Subcutaneous abdominal adipose tissue (tissue), 5 donors: ENCODE results near the gene PREX1.
"Not testable (repeated sequence)": the region's sequence is repeated elsewhere in the genome, so short reads cannot be mapped to it uniquely, and the experiment has no call there.

Experiments
- H3K27ac ChIP-seq: one replicate; pipeline ENCODE4 v1.7.0; 2013; ENCODE audit warnings: low read depth, mild to moderate bottlenecking, inconsistent platforms, low read length, moderate library complexity
- H3K27me3 ChIP-seq, 5 donors: one replicate each; pipeline ENCODE4 v1.7.0; 2013; ENCODE audit warnings: low read length in 5 of 5, inconsistent platforms in 1 of 5; ENCODE audit not compliant: control insufficient read depth in 5 of 5, insufficient read depth in 4 of 5
- H3K36me3 ChIP-seq, 5 donors: one replicate each; pipeline ENCODE4 v1.7.0; 2013; ENCODE audit warnings: low read length in 5 of 5; ENCODE audit not compliant: control insufficient read depth in 5 of 5, insufficient read depth in 5 of 5
- H3K4me1 ChIP-seq, 5 donors: one replicate each; pipeline ENCODE4 v1.7.0; 2013; ENCODE audit warnings: low read length in 5 of 5, mild to moderate bottlenecking in 3 of 5, moderate library complexity in 1 of 5; ENCODE audit not compliant: control insufficient read depth in 5 of 5, insufficient read depth in 5 of 5
- H3K4me3 ChIP-seq, 5 donors: one replicate each; pipeline ENCODE4 v1.7.0; 2013; ENCODE audit warnings: low read length in 5 of 5, low read depth in 1 of 5
- H3K9ac ChIP-seq, 5 donors: one replicate each; pipeline ENCODE4 v1.7.0; 2013; ENCODE audit warnings: low read length in 5 of 5, mild to moderate bottlenecking in 4 of 5, moderate library complexity in 3 of 5
- H3K9me3 ChIP-seq, 5 donors: one replicate each; pipeline ENCODE4 v1.7.0; 2013; ENCODE audit warnings: low read length in 5 of 5; ENCODE audit not compliant: control insufficient read depth in 5 of 5
- donor health status: healthy.
- donor health status: healthy.
- donor health status: healthy.
- donor health status: healthy.
- donor health status: healthy.

The PREX1 gene

DNA sequence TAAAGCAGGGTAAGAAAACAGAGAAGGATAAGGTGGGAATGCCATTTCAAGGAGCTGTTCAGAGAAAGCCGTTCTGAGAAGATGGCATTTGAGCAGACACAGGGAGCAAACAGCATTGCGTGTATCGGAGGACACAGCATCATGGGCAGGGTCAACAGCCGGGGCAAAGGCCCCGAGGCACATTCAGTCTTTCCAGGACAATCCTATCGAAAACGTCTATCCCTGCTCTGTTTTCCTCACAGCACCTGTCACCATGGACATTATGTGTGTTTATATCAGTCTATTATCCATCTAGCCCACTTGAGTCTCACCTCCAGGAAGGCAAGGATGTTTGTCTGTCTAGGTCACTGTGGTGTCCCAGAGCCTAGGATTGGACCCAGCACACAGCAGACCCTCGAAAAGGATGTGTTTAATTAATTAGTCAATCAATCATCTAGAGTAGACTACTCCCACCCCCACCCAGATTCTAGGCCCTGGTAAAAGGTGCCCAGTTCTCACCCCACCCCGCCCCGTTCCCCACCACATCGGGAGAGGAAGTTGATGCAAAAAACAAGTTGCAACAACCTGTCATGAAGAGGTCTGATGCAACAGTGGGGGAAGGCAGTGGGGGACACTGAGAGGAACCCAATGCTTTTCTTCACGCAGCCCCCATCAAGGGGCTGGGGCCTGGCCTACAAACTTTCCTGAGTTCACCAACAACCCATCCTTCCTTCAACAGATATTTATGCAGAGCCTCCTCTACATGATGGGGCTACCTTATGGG, 66.6 kb downstream of the PREX1 start:
- H3K4me3 ChIP-seq, result no peak overlapping the region
- H3K9me3 ChIP-seq, result peaks cover 0 to 2% (median 0%) of the 10 kb centered on the region in 5 donors
- no peak overlapping the region for H3K9ac ChIP-seq
- peaks cover 0 to 36% (median 2%) of the 10 kb centered on the region in 5 donors for H3K4me1 ChIP-seq
- no peaks in the 10 kb centered on the region for H3K36me3 ChIP-seq
- peaks cover 0 to 2% (median 0%) of the 10 kb centered on the region in 5 donors for H3K27me3 ChIP-seq
- H3K27ac ChIP-seq, result peak overlapping the region; percentile 34

DNA sequence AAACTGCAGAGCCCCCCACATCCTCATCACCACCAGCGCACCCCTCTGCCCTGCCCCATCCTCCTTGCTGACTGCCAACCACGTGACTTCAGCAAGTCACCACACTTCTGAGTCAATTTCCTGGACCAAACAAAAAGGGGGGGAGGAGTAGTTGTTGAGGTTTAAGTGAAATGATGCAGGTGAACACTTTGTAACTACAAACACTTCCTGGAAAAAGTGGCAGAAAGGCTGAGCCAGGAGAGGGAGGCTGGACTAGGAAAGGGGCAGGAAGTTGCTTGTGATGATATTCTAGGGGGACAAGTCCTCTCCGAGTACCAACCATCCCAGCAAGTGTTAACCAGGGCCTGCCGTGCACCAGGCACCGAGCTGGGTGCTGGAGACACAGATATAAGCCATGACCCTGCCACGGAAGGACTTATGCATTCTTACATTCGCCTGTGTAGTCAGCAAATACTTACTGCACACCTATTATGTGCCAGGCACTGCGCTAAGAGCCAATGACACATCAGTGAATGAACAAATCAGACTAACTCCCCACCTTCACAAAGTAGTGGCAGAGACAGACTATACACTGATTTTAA, 67.3 kb downstream of the PREX1 start:
- H3K27me3 ChIP-seq, result peaks cover 0 to 2% (median 0%) of the 10 kb centered on the region in 5 donors
- H3K27ac ChIP-seq, result no peak overlapping the region
- H3K4me3 ChIP-seq, result no peak overlapping the region
- peaks cover 0 to 34% (median 0%) of the 10 kb centered on the region in 5 donors for H3K4me1 ChIP-seq
- peaks cover 0 to 3% (median 3%) of the 10 kb centered on the region in 5 donors for H3K9me3 ChIP-seq
- H3K9ac ChIP-seq, result no peak overlapping the region
- H3K36me3 ChIP-seq, result no peaks in the 10 kb centered on the region

DNA sequence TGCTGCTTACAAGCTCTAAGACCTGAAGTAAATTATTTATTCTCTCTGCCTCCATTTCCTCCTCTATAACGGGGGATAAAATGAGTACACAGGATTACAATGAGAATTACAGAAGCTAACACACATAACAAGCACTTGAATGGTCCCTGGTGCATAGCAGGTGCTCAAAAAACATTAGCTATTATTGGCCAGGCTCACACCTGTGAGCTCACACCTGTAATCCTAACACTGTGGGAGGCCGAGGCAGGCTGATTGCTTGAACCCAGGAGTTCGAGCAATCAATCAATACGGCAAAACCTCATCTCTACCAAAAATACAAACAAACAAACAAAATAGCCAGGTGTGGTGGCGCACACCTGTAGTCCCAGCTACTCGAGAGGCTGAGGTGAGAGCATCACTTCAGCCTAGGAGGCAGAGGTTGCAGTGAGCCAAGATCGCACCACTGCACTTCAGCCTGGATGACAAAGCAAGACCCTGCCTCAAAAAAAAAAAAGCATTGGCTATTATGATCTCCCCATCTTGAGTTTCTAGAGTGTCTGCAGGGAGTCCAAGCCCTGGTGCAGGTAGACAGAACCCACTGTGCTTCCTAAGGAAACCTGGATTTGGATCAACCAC, 68.1 kb downstream of the PREX1 start:
- Histone ChIP-seq H3K27ac (no peak overlapping the region), H3K4me3 (no peak overlapping the region)

DNA sequence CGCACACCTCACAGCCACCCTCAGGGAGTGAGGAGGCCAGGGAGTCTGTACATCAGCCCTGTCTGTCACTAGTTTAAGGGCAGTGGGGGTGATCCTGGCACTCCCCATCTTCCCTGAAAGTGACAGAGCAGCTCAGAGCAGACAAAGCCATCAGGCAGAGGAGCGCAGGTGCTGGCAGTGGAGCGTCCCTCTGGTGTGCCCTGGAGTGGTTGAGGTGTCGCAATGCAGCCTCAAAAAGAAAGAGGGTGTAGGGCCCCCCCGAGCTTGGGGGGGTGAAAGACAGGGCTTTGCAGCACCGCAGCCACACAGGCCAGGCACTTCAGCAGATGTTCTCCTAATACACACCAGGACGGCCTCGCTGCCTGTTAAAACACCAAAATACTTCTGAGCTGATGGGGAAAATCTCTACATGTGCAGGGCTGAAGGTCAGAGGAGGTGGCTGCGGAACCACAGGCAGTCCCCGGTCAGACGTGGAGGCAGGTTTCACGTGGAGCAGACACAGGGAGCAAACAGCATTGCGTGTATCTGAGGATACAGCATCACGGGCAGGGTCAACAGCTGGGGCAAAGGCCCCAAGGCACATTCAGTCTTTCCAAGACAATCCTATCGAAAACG, 69.5 kb downstream of the PREX1 start:
- no peaks in the 10 kb centered on the region for H3K36me3 ChIP-seq
- H3K9ac ChIP-seq, result peak overlapping the region in 1 of 5 donors; percentile 40
- H3K4me3 ChIP-seq, result no peak overlapping the region
- peaks cover 0 to 1% (median 0%) of the 10 kb centered on the region in 5 donors for H3K27me3 ChIP-seq
- H3K27ac ChIP-seq, result no peak overlapping the region
- H3K4me1 ChIP-seq, result peaks cover 0 to 25% (median 0%) of the 10 kb centered on the region in 5 donors
- peaks cover 0 to 12% (median 5%) of the 10 kb centered on the region in 5 donors for H3K9me3 ChIP-seq

More for the DNA sequence above, 68.1 kb downstream of the PREX1 start:
- H3K9me3 ChIP-seq, result peaks cover 0 to 11% (median 5%) of the 10 kb centered on the region in 5 donors
- no peak overlapping the region for H3K9ac ChIP-seq
- H3K4me1 ChIP-seq, result peaks cover 0 to 34% (median 0%) of the 10 kb centered on the region in 5 donors
- H3K36me3 ChIP-seq, result no peaks in the 10 kb centered on the region
- peaks cover 0 to 2% (median 0%) of the 10 kb centered on the region in 5 donors for H3K27me3 ChIP-seq

DNA sequence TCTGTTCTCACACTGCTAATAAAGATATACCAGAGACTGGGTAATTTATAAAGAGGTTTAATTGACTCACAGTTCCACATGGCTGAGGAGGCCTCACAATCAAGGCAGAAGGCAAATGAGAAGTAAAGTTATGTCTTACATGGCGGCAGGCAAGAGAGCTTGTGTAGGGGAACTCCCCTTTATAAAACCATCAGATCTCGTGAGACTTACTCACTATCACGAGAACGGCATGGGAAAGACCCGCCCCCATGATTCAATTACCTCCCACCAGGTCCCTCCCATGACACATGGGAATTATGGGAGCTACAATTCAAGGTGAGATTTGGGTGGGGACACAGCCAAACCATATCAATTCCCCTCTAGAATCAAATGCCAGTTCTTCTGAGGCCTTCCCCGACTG, 71.0 kb downstream of the PREX1 start:
- H3K27me3 ChIP-seq, H3K27ac ChIP-seq, H3K36me3 ChIP-seq, H3K9ac ChIP-seq, H3K4me3 ChIP-seq: not testable (repeated sequence)
- peaks cover 0 to 12% (median 5%) of the 10 kb centered on the region in 5 donors for H3K9me3 ChIP-seq
- peaks cover 0 to 29% (median 5%) of the 10 kb centered on the region in 5 donors for H3K4me1 ChIP-seq

DNA sequence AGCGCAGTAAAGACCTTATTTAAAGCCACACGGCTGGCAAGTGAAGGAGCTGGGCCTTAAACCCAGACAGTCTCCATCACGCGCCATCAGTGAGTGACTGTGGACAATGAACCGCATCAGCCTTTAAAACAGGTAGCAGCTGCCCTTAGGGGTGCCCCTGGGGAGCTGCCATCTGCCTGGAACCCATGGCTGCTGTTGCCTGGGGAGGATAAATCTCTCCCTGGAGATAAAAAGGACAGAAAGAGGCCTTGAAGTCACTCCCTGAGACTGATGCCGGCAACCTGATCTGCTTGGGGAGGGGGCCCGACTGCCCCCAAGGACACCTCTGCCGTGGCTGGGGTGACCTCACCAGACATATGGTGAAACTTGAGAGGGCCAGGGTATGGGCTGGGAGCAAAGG, 73.5 kb downstream of the PREX1 start:
- H3K27ac ChIP-seq, result no peak overlapping the region
- no peaks in the 10 kb centered on the region for H3K36me3 ChIP-seq
- no peak overlapping the region for H3K9ac ChIP-seq
- H3K4me1 ChIP-seq, result peaks cover 0 to 25% (median 10%) of the 10 kb centered on the region in 5 donors
- H3K27me3 ChIP-seq, result peaks cover 0 to 14% (median 4%) of the 10 kb centered on the region in 5 donors
- no peak overlapping the region for H3K4me3 ChIP-seq
- H3K9me3 ChIP-seq, result peaks cover 0 to 12% (median 5%) of the 10 kb centered on the region in 5 donors

DNA sequence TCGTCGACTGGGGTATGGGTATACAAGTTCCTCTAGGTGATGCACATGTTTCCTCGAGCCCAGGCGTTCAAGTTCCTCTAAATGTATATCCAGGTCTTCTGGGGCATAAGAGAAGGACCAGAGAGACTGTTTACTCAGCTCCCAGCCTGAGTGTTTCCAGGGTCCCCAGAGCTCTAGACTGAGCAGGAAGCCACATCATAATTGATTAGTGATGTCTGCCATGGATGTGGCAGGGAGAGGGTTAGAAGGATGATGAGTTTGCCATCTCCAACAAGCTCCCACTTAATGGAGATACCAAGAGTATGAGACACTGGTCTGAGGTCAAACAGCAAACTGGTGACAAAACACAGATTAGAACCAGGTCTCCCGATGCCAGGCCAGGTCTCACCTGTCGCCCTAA, 74.8 kb downstream of the PREX1 start:
- Histone ChIP-seq H3K4me1 (peaks cover 0 to 28% (median 10%) of the 10 kb centered on the region in 5 donors), H3K4me3 (no peak overlapping the region), H3K27ac (no peak overlapping the region), H3K9ac (no peak overlapping the region), H3K27me3 (peaks cover 0 to 18% (median 4%) of the 10 kb centered on the region in 5 donors), H3K9me3 (peaks cover 0 to 12% (median 5%) of the 10 kb centered on the region in 5 donors), H3K36me3 (no peaks in the 10 kb centered on the region)

DNA sequence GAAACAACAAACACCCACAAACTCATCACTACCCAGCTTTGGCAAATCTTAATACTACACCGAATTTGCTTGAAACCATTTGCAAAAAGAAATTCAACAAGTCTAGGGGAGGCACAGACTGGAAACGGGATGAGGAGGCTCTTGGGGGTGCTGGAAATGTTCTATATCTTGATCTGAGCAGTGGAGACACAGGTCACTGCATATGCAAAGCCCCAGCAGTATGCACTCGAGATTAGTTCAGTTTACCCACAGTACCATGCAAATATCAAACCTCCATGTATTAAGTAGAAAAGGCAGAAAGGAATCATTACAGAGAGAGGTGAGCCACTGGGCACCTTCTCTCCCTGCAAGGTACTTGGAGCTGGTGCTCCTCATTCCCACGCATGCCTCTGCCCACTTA, 75.9 kb downstream of the PREX1 start:
- H3K27ac ChIP-seq, result no peak overlapping the region
- H3K4me1 ChIP-seq, result peaks cover 0 to 28% (median 10%) of the 10 kb centered on the region in 5 donors
- peaks cover 0 to 12% (median 5%) of the 10 kb centered on the region in 5 donors for H3K9me3 ChIP-seq
- no peak overlapping the region for H3K4me3 ChIP-seq
- H3K36me3 ChIP-seq, result peaks cover 0 to 8% (median 0%) of the 10 kb centered on the region in 5 donors
- H3K27me3 ChIP-seq, result peaks cover 0 to 18% (median 4%) of the 10 kb centered on the region in 5 donors
- no peak overlapping the region for H3K9ac ChIP-seq

DNA sequence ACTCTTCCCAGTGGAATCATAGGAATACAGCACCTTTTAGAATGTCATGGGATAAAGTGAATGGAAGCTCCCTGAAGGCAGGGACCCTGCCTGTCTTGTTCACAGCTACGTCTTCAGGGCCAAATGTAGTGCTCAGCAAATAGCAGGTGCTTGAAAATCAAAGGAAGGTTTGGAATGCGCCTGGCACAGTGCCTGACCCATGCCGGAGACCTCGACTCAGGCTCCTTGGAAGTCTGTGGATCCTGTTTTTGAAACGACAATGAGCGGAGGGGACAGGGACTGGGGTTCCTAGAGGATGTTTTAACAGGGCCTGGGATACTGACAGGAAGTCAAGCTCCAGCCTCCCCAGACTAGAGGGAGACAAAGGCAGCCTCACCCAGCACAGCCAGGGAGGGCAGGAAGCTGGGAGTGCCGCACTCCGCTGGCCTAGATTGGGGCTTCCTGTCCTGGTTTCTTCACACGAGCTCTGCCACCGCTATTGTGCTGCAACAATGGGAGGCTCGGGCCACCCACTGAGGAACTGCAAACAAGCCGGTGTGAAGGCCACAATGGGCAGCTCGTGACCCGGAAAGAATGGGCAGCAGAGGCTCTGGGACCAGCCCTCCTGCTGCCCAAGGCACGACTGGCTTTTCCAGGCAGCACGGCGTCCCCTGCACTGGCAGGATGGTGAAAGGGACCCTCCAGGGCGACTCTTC, 76.7 kb downstream of the PREX1 start:
- Histone ChIP-seq H3K27me3 (peaks cover 0 to 18% (median 4%) of the 10 kb centered on the region in 5 donors), H3K9me3 (peaks cover 0 to 12% (median 5%) of the 10 kb centered on the region in 5 donors), H3K27ac (no peak overlapping the region), H3K4me3 (peak overlapping the region in 1 of 5 donors; percentile 10), H3K36me3 (peaks cover 0 to 8% (median 0%) of the 10 kb centered on the region in 5 donors), H3K9ac (no peak overlapping the region), H3K4me1 (peaks cover 0 to 28% (median 10%) of the 10 kb centered on the region in 5 donors)
